GDM1 (cell line): Measurements from ENCODE around the gene VPS4A.
"Not testable (repeated sequence)": the region's sequence is repeated elsewhere in the genome, so short reads cannot be mapped to it uniquely, and the experiment has no call there.

Experiments
- DNase-seq: peaks from one replicate; lab custom pipeline; 2025; lab: John Stamatoyannopoulos, UW

The VPS4A gene

GRCh38 chr16:69327585-69328310 lies 16.6 kb downstream of the VPS4A start:
- no peak for DNase-seq

DNA sequence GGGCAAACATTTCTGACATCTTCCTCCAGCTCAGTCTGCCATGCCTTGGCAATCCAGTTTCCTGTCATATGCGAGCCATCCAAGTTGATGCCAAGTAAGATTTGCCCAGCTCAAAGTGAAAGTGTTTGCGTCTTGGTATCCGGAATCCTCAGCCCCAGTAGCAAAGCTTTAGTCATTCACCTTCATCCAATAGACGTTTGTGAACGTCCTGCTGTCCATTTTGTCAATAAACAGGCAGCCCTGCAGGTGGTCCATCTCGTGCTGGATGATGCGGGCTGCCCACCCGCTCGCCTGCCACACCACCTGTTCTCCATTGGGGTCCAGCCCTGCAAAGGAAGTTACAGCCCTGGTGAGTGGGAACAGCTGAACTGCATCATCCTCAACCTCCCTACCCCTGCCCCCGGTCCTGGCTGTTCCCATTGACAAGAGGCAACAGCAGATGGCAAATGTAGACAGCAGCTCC lies 17.7 kb downstream of the VPS4A start:
- DNase-seq, result no peak

DNA sequence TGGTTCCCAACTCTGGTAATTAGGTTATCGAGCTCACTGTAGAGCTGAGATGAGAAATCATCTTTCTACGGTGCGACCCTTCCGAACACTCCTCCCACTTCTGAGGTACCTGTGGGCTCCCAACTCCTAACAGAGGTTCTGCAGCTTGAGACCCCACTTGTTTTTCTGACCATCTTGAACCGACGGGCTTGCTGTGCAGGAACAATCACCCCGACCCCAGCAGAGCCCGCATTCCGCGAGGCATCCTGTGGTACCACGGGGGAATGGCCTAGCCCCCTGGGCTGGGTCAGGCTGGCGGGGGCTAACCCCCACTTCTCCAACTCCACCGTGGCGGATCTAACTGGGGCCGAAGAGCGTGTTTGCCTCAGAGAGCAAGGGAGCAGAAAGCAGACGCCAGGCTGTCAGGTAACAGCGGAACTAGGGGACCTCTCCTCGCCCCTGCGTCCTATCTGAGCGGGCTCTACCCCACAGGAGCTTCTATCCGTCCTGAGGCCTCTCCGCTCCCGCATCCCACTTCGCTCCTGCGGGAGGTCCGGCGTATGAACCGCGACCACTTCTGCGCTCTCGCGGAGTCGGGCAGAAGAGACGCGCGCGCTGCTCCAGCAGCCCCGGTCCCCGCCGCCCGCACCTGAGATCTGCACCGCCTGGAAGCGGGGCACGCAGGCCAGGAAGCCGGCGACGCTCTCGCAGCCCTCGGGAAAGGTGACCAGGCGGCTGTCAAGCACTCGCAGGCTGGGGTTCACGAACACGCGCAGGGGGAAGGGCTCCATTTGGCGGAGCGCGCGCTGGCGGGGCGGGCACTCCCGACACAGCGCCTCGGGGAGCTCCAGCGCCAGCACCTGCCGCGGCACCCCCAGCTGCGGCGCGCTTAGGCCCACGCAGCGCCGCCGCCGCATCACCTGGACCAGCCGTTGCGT lies 18.5 kb downstream of the VPS4A start:
- DNase-seq, result no peak

DNA sequence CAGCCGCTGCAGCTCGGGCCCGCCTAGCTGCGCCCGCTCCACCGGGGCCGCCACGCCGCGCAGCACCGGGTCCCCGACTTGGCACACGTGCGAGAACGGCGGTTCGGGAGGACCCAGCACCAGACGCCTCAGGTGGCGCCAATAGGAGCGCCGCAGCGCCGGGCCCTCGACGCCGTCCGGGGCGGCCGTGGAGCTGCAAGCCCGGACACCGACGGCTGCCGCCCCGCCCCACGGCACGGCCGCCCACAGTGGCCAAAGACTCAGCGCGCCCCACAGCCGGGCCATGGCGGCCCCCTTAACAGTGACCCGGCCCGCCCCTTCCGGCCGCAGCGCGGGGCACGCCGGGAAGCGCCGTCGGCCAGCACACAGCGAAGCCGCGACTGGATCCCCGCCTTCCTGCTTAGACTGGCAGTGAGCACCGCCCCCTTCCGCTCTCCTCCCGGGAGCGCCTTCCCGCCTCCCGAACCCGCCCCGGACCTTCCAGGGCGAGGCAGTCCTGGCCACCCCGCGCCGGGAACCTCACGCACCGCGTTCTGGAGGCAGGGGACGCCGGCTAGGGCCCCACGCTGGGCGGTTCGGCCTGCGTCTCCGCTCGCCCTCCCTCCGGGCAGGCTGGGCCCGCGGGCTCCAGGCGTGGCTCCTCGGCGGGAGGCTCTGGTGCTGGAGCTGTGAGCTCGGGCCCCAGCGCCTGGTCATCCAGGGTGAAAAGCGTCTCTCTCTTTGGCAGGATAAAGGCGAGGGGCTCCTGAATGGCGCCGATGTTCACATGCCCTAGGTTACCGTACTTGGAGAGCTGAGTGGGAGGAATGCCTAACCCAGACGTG lies 19.3 kb downstream of the VPS4A start, which contains the start of gene PDF:
PDF (minus strand) TSS at position 303 of the 824 bp plus-strand sequence; CDS start at position 285, 18 bp downstream.
- DNase-seq, result peak; percentile 71

- no peak for DNase-seq
Observed at GRCh38 chr16:69334696-69335095, 23.5 kb downstream of the VPS4A start.

GRCh38 chr16:69338557-69339288 lies 27.6 kb downstream of the VPS4A start:
- no peak for DNase-seq

DNA sequence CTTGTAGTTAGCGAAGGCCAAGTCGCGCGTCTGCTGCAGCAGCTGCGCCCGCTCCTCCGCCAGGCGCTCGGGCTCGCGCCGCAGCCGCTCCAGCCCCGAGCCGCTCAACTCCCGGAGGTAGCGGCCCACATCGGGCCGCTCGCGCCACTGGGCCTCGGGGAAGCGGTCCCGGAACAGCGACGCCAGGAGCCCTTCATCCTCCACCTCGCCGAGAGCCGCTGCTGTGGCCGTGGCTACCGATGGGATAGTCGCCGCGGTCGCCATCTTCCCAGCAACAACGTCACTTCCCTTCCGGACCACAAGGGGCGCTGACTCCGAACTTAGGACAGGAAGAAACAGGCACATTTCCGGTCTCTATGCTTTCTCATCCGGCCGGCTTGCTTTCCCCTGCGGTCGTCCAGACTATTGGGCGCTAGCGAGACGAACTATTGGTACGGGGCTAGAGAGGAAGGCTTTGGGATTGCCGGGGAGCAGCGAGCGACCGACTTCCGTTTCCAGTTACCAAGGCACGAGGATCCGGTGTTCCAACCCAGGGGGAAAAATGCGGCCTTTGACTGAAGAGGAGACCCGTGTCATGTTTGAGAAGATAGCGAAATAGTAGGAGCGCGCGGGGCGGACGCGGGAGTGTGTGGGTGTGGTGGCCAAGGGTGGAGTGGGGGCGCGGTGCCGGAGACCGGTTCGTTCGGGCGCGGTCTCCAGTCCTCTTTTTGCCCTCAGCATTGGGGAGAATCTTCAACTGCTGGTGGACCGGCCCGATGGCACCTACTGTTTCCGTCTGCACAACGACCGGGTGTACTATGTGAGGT lies 28.3 kb downstream of the VPS4A start, which contains the start of the genes COG8 and NIP7:
COG8 (minus strand) TSS at position 276 of the 806 bp plus-strand sequence; CDS start at position 264, 12 bp downstream.
NIP7 (plus strand) TSS at position 484 of the 806 bp plus-strand sequence; CDS start at position 542, 58 bp downstream.
- DNase-seq, result peak; percentile 81

- no peak for DNase-seq
Observed at GRCh38 chr16:69340095-69340644, 29.0 kb downstream of the VPS4A start.

- no peak for DNase-seq
Observed at GRCh38 chr16:69344171-69344570, 33.0 kb downstream of the VPS4A start.

DNA sequence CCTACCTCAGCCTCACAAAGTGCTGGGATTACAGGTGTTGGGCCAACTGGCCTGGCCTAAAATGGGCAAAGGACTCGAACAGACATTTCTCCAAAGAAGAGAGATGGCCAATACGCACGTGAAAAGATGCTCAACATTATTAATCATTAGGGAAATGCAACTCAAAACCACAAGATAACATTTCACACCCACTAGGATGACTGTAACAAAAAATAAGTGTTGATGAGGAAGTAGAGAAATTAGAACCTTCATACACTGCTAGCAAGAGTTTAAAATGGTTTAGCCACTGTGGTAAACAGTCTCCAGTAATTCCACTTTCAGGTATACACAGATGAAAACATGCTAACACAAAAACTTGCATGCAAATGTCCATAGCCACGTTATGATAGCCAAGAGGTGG lies 34.8 kb downstream of the VPS4A start:
- DNase-seq, result no peak

DNA sequence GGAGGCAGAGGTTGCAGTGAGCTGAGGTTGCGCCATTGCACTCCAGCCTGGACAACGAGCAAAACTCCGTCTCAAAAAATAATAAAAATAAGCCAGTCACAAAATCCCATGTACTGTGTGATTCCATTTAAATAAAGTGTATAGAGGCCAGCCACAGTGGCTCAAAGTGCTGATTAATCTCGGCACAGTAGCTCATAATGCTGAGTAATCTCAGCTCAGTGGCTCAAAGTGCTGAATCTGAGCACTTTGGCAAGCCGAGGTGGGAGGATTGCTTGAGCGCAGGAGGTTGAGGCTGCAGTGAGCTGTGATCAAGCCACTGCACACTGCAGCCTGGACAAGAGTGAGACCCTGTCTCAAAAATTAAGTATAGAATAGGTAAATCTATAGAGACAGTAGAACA lies 35.5 kb downstream of the VPS4A start:
- DNase-seq, result no peak

GRCh38 chr16:69348222-69348621 lies 37.1 kb downstream of the VPS4A start:
- DNase-seq, result no peak

GRCh38 chr16:69349536-69349935 lies 38.4 kb downstream of the VPS4A start:
- DNase-seq, result no peak

GRCh38 chr16:69350536-69351133 lies 39.5 kb downstream of the VPS4A start:
- no peak for DNase-seq

GRCh38 chr16:69351309-69352027 lies 40.3 kb downstream of the VPS4A start, which contains the start of gene TMED6:
Gene TMED6 (minus strand): TSS chr16:69351786. CDS start chr16:69351753, 33 bp downstream.
- no peak for DNase-seq

- DNase-seq, result not testable (repeated sequence)
Observed at GRCh38 chr16:69360070-69360469, 48.9 kb downstream of the VPS4A start.

GRCh38 chr16:69363281-69363717 lies 52.1 kb downstream of the VPS4A start:
- DNase-seq, result no peak

- DNase-seq, result no peak
Observed at GRCh38 chr16:69364088-69364487, 52.9 kb downstream of the VPS4A start.

GRCh38 chr16:69365901-69366300 lies 54.8 kb downstream of the VPS4A start:
- DNase-seq, result no peak
